GM21737 (cell line): Measurements from ENCODE around the gene HIC2.
A peak's percentile ranks its signal among the peaks of the same experiment; 100 is the strongest.
"Not testable (repeated sequence)": the region's sequence is repeated elsewhere in the genome, so short reads cannot be mapped to it uniquely, and the experiment has no call there.

ENCODE experiments used
- ATAC-seq: cut with Tn5 transposase; IDR thresholded peaks from one replicate; pipeline ENCODE4 v1.9.1; 2021; ENCODE audit warnings: mild to moderate bottlenecking, moderate library complexity; ENCODE audit not compliant: unreplicated experiment

HIC2 gene

GRCh38 chr22:21449531-21450319 is 32.6 kb downstream of the HIC2 start:
- ATAC-seq, result no peak

DNA sequence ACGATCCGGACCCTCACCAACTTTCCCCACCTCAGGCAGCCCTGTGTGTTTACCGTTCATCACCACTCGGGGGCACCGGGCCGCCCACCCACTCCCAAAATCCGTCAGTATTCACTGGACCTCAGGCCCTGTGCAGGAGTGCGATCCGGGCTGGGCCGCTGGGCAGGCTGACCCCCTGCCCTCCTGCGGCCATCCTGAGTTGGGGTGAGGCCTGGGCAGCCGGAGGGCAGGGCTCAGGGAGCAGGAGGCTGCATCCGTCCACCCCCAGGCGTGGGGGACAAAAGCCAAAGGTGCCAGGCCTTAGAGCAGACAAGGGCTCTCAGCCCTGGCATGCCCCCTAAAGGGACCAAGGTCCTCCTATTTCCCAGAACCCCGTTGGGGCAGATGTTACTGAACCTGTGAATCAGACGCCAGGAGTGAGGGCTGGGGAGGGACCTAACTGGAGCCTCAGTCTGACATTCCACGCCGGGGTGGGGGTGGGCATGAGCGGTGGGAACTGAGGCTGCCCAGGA is 33.2 kb downstream of the HIC2 start:
- no peak for ATAC-seq

- ATAC-seq, result no peak
These were observed 33.7 kb downstream of the HIC2 start for GRCh38 chr22:21450858-21451353.

GRCh38 chr22:21451545-21452520 is 34.7 kb downstream of the HIC2 start:
- no peak for ATAC-seq

DNA sequence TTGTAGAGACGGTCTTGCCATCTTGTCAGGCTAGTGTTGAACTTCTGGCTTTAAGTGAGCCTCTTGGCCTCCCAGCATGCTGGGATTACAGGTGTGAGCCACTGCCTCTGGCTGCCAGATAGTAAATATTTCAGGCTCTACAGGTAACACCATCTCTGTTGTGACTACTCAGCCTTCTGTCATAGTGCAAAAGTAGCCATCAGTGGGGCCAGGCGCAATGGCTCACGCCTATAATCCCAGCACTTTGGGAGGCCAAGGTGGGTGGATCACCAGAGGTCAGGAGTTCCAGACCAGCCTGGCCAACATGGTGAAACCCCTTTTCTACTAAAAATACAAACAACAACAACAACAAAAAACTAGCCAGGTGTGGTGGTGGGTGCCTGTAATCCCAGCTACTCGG is 35.5 kb downstream of the HIC2 start:
- ATAC-seq, result not testable (repeated sequence)

- not testable (repeated sequence) for ATAC-seq
These were observed 37.8 kb downstream of the HIC2 start for GRCh38 chr22:21454998-21455333.

DNA sequence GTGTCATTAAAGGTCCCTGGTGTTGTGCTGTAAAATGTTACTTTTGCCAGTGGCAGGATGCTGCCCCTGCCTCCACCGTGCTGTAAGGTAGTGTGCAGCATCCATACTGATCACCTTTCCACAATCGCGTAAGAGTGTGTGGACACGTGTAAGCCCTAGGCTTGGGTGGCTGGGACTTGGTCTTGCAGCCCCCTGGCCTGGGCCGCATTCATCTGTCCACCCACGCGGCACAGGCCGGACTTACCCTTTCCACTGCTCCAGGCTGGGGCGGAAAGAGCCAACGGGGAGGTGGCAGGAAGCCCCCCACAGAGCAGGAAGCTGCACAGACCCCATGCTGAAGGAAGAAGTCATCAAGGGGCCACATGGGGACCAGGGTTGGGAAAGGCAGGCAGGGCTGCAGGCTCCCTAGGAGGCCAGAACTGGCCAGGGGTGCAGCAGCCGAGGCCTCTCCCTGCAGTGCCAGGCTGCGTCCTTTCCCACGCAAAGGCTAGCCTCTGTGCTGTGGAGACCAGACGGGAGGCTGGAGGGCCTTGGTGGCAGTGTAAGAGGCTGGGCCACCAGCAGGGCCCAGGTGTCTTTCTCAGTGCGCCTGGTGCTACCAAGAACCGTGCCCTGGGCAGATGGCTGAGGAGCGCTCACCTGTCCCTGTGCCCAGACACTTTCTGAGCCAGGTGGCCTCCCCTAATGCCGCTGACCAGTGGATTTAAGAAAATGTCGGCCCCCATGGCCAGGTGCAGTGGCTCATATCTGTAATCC is 38.3 kb downstream of the HIC2 start:
- no peak for ATAC-seq

DNA sequence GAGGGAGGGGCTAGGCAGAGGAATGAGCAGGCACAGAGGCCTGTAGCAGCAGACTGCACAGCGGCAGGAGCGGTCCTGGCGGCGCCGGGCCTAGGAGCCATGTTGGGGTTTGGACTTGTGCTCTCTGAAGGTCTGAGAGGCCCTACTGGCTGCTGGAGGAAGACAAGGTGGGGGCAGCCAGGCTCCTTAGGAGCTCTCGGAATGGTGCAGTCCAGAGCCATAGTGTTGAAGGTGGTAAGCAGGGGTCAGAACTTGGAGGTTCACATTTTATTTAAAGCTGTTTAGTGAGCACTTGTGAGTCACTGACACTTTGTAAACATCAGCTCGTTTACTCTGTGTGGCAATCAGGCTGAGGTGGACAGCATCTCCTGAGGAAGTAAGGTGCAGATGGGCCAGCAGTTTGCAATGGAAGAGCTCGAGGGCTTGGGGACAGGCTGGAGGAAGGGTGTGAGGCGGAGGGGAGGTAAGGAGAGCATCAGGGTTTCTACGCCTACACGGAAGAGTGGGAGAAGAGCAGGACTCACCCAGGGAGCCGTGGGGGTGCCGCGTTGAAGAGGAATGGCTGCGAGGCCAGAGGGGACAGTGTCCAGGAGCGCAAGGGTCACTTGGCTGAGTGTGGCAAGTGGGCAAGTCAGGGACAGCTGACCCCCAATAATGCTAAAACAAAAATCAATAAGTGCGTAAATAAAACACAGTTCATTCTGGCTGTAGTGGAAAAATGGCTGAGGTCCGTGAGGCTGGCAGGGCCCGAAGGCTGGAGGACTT is 40.0 kb downstream of the HIC2 start:
- no peak for ATAC-seq

DNA sequence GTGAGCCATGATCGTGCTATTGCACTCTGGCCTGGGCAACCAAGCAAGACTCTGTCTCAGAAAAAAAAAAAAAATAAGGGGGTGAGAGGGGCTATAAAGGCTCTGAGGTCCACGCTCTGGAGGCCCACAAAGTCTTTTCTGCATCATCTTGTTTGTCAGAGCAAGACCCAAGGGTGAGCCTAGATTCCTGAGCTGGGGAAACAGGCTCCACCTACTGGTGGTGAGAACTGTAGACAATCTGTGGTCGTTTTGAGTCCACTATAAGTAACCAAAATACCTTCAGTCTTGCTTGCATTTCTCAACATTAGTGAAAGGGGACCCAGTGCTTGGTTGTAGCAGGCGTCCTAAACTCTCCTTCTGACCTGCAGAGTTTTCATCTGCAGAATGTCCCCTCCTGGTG is 45.5 kb downstream of the HIC2 start:
- not testable (repeated sequence) for ATAC-seq

DNA sequence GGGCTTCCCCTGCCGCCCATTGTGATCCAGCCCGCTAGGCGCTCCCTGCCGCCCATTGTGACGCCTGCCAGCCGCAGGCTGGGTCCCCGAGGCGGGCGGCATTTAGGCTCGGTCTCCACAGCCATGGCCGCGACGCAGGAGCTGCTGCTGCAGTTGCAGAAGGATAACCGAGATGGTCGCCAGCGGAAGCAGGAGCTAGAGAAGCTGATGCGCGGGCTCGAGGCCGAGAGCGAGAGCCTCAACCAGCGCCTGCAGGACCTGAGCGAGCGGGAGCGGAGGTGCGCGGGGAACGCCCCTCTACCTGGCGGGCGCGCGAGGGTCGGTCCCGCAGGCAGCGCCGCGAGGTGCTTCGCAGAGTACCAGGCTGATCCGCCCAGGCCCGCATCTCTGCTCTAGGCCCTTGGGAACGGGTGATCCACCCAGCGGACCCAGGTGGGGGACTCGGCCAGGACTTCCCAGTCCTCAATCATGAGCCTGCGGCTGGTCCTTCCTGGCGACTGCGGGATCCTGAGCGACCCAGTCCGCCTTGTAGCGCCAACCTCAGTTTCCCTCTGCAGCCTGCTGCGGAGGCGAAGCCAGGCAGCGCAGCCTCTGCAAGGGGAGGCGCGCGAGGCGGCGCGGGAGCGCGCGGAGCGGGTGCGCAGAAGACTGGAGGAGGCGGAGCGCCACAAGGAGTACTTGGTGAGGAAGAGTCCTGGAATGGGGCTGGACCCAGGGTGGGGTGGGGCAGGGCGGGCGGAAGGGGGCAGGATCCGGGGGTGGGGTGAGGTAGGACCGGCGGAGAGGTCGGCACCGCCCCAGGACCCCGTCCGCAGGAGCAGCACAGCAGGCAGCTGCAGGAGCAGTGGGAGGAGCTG is 50.4 kb downstream of the HIC2 start, which contains the start of gene TMEM191C:
Gene TMEM191C, plus strand, starts transcription at position 51 of the 857 bp plus-strand sequence. Its CDS starts 73 bp downstream, at position 124.
- peak; percentile 36 for ATAC-seq

DNA sequence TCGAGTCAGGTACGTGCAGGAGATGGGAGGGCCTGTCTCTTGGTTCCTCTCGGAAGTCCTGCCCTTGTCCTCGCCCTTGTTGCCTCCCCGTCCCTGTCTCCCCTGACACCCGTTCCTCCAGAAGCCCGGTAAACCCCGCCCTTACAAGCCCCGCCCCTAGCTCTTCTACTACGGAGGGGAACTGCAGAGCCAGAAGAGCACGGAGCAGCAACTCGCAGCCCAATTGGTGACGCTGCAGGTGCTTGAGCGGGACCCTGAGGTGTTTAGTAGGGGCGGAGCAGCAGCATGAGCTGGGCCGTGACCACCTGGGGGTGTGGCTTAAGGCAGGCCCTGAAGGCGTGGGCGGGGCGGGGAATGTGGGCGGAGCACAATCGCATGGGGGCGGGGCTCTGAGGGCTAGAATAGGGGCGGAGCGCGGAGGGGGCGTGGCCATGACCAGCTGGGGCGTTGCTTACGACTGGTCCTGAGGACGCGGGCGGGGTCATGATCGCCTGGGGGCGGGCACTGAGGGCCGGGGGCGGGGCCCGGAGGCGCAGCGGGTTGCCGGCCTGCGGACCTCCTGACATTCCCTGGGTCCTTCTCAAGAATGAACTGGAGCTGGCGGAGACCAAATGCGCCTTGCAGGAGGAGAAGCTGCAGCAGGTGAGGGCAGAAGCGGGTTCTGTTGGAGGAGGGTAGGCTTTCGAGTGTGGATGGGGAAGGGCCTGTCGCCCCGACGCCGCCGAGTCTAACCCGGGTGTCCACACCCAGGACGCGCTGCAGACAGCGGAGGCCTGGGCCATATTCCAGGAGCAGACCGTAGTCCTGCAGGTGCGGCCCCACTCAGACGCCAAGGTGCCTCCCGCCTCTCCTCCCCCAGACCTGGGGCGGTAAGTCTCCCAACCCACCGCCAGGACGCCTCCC is 51.3 kb downstream of the HIC2 start:
- peak; percentile 82 for ATAC-seq

GRCh38 chr22:21469097-21469994 is 52.2 kb downstream of the HIC2 start:
- not testable (repeated sequence) for ATAC-seq

GRCh38 chr22:21472984-21473383 is 55.8 kb downstream of the HIC2 start:
- ATAC-seq, result not testable (repeated sequence)

- not testable (repeated sequence) for ATAC-seq
These were observed 56.5 kb downstream of the HIC2 start for GRCh38 chr22:21473664-21474063.

GRCh38 chr22:21484039-21484438 is 66.9 kb downstream of the HIC2 start:
- not testable (repeated sequence) for ATAC-seq

GRCh38 chr22:21487723-21488122 is 70.6 kb downstream of the HIC2 start:
- ATAC-seq, result not testable (repeated sequence)
